HG03025 (cell line): Measurements from ENCODE around the gene ZDHHC11.

Experiments used
- ATAC-seq: cut with Tn5 transposase; IDR thresholded peaks from one replicate; pipeline ENCODE4 v1.9.1; 2021; ENCODE audit warnings: mild to moderate bottlenecking, moderate library complexity; ENCODE audit not compliant: unreplicated experiment, low FRiP score

Gene ZDHHC11, protein sequence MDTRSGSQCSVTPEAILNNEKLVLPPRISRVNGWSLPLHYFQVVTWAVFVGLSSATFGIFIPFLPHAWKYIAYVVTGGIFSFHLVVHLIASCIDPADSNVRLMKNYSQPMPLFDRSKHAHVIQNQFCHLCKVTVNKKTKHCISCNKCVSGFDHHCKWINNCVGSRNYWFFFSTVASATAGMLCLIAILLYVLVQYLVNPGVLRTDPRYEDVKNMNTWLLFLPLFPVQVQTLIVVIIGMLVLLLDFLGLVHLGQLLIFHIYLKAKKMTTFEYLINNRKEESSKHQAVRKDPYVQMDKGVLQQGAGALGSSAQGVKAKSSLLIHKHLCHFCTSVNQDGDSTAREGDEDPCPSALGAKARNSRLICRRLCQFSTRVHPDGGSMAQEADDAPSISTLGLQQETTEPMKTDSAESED

GRCh38 chr5:850511-851006, at the start of gene ZDHHC11:
ZDHHC11 (minus strand) TSS chr5:850986; CDS start chr5:850602, 384 bp downstream.
- no peak for ATAC-seq

- ATAC-seq = no peak
Observed at GRCh38 chr5:893711-894110, 42.9 kb upstream of the ZDHHC11 start.

DNA sequence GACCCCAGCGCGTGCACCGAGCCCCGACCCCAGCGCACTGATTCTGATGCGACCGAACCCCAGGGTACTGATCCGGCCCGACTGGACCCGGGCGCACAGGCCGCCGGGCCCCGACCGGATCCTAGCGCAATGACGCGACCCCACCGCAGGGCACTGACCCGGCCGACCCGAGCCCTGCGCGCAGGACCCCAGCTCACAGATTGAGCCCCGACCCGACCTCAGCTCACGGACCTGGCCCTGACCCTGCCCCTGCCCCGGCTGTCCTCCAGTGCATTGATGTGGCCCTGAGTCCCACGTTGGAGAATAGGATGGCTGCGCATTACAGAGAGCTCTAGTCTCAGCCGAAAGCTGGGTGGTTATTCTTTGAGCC, 42.3 kb upstream of the ZDHHC11 start:
- peak; percentile 10 for ATAC-seq

- peak; percentile 92 for ATAC-seq
Observed at GRCh38 chr5:892394-893136, 41.8 kb upstream of the ZDHHC11 start, which contains the start of the genes BRD9 and TRIP13. BRD9 (minus strand) TSS chr5:892801; CDS start chr5:892657, 144 bp downstream. TRIP13 (plus strand) TSS chr5:892884; CDS start chr5:892999, 115 bp downstream.

GRCh38 chr5:891837-892393, 41.1 kb upstream of the ZDHHC11 start:
- ATAC-seq = peak; percentile 22

- no peak for ATAC-seq
Observed at GRCh38 chr5:891117-891836, 40.5 kb upstream of the ZDHHC11 start.

DNA sequence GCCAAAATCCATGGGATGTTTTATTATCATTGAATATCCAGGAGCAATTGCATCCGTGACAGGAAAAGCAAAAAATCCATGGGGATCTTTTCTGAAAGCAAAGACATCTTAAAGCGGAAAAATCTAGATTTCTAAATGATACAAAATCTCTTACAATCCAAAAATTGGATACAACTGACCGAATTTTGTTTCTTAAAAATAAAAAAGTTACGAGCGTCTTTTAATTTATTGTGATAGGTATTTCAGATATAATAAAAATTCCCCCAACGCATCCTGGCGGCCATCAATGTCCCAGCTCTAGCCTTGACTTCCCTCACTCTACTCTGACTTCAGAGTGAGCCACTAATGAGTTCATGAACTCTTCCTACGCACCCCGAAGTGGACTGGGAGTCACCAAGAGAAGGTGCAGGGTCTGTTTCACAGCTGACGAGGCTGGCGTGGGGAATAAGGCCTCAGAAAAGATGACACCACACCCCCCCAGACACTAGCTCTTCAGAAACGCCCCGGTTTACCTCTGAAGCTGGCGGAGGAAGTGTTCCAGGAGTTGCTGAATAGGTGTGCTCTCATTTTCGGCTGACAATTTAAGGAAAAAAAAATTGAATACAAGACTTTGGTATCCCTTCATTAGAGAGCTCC, 38.4 kb upstream of the ZDHHC11 start:
- no peak for ATAC-seq

DNA sequence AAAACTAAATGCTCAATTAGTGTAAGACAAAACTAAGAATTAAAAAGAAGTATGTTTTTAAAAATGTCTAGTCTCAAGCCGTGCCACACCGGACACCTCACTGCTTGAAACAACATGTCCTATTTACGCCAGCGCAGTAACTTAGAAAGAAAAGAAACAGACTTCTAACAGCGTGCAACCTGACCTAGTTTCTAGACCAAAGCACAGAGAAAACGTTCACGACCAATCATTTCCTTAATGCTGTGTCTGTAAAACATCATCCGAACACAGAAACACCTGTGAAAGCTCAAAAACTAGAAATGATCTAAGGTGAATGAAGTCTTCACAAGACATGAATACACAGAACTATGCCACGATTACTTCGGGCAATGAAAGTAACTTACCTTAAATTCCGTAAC, 37.9 kb upstream of the ZDHHC11 start:
- no peak for ATAC-seq

- no peak for ATAC-seq
Observed at GRCh38 chr5:887947-888637, 37.3 kb upstream of the ZDHHC11 start.

- ATAC-seq = no peak
Observed at GRCh38 chr5:886716-887325, 36.0 kb upstream of the ZDHHC11 start.

DNA sequence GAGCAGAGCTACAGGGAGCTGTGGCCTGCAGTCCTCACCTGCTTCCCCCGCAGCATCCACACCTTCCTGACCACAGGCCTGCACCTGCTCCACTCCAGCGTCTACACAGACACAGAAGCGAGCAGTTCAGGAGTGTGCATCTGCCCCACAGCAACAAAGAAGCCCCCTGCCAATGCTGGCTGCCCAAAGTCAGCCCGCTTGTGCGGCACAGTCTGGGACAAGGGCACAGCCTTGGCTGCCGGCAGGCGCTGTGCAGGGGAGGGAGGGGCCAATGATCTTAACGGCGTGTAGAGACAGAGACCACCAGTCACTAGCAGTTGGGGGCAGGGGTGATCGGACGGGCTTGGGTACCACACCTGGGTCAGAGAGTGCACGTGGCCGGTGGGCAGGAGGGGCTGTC, 35.2 kb upstream of the ZDHHC11 start:
- no peak for ATAC-seq

DNA sequence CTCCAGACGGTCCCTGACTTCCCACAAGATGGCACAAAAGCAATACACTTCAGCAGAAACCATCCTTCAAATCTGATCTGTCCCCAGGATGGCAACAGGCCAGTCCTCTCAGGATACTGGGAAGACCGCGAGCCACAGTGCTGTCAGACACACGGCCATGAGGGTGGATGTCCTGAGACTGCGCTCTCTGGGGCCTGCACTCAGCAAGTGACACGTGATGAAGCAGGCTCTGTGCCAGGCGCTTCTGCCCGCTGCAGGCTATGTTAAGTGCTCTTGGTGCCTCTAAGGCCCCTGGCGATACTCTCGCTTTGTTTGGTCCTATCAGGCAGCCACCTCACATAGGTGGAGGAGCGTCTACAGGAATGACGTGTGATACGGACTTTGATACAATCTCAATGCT, 34.7 kb upstream of the ZDHHC11 start:
- ATAC-seq = no peak

GRCh38 chr5:885127-885442, 34.3 kb upstream of the ZDHHC11 start:
- ATAC-seq = no peak

DNA sequence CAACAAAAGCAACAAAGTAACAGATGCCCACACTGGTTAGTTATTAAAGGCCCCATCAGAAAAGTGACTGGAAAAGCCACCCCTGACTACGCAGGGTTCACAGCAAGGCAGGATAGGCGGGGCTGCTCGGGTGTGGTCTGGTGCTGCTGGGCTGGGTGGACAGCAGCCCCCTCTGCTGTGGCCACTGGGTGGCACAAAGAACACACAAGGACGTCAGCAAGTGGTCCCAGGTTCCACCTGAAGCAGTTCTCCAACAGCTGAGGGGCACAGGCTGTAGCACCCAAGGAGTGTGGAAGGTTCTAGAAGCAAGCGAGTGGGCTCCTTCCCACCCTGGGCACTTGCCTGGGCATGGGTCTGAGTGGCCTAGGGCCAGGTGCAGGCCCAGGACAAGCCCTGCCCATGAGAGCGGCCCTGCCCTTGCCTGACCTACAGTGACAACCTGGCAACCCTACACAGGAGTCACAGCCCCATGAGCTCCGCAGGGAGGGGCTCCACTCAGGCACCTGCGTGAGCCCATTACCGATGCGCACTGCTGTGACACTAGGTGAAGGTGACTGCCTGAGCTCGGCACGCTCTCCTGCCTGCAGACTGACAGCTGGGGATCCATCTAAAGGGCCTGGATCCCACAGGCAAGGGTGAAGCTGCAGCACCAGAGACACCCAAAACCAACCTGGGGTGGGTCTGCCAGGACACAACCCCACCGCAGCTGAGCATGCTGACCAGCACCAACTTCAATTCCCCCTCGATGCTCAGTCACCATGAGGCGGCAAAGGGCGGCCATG, 33.8 kb upstream of the ZDHHC11 start:
- ATAC-seq = no peak

GRCh38 chr5:883475-884181, 32.8 kb upstream of the ZDHHC11 start:
- no peak for ATAC-seq

DNA sequence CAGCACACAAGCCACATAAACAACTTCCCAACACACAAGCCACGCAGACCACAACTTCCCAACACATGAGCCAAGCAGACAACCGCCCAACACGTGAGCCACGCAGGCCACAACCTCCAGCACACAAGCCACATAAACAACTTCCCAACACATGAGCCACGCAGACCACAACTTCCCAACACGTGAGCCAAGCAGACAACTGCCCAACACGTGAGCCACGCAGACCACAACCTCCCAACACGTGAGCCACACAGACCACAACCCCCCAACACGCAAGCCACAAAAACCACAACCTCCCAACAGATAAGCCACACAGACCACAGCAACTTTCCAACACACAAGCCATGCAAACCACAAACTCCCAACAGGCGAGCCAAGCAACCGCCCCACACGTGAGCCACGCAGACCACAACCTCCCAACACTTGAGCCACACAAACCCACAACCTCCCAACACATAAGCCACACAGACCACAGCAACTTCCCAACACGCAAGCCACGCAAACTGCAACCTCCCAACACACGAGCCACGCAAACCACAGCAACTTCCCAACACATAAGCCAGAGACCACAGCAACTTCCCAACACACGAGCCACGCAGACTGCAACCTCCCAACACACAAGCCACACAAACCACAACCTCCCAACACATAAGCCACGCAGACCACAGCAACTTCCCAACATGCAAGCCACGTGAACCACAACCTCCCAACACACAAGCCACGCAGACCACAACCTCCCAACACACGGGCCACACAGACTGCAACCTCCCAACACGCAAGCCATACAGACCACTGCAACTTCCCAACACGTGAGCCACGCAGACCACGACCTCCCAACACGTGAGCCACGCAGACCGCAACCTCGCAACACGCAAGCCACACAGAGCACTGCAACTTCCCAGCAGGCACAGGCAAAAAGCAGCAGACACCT, 31.7 kb upstream of the ZDHHC11 start:
- ATAC-seq = no peak

- ATAC-seq = no peak
Observed at GRCh38 chr5:881551-881935, 30.8 kb upstream of the ZDHHC11 start.
